Endothelial cell (in vitro differentiated cells): Measurements from ENCODE around the gene RAPGEF1. TPM values are rescaled to one million over a fixed set of nuclear protein-coding genes. Genes with fewer than 3 reads are reported as not detected.

Source experiments
- DNase-seq: peaks from one replicate; pipeline ENCODE4 v3.0.0; 2021; ENCODE audit warnings: low spot score
- H3K27ac Mint-ChIP-seq: one replicate; pipeline ENCODE4 v1.8.0; 2021; ENCODE audit warnings: mixed read lengths, inconsistent platforms; ENCODE audit not compliant: unreplicated experiment
- H3K27me3 Mint-ChIP-seq: one replicate; pipeline ENCODE4 v1.8.0; 2021; ENCODE audit warnings: mild to moderate bottlenecking, moderate library complexity, mixed read lengths, inconsistent platforms; ENCODE audit not compliant: unreplicated experiment
- H3K36me3 Mint-ChIP-seq: one replicate; pipeline ENCODE4 v1.8.0; 2021; ENCODE audit warnings: mild to moderate bottlenecking, low read depth, mixed read lengths, inconsistent platforms; ENCODE audit not compliant: unreplicated experiment
- H3K4me1 Mint-ChIP-seq: one replicate; pipeline ENCODE4 v1.8.0; 2021; ENCODE audit warnings: mild to moderate bottlenecking, mixed read lengths, inconsistent platforms; ENCODE audit not compliant: unreplicated experiment
- H3K4me3 Mint-ChIP-seq: one replicate; pipeline ENCODE4 v1.8.0; 2021; ENCODE audit warnings: mild to moderate bottlenecking, mixed read lengths, inconsistent platforms; ENCODE audit not compliant: unreplicated experiment
- H3K9me3 Mint-ChIP-seq: one replicate; pipeline ENCODE4 v1.8.0; 2021; ENCODE audit warnings: mixed read lengths, inconsistent platforms; ENCODE audit not compliant: unreplicated experiment
- total RNA-seq: library from RNA; stranded (reverse); fragmentation: NEBNext Ultra II Directional; extraction: Animal tissue kit (Norgen Biotek cat#: 25700); gene quantifications from one replicate; pipeline ENCODE4 v1.2.1, GENCODE V29; 2021; ENCODE audit not compliant: unreplicated experiment
- TF ChIP-seq, protein P1 (sequence below): fragments of 200-600 bp; sonication (generic); IDR thresholded peaks from one replicate; pipeline ENCODE4 v1.5.0; 2021; ENCODE audit warnings: antibody characterized with exemption; ENCODE audit not compliant: unreplicated experiment

RAPGEF1 gene
- total RNA-seq, 1 donor from 2014 or later: 226 TPM

DNA sequence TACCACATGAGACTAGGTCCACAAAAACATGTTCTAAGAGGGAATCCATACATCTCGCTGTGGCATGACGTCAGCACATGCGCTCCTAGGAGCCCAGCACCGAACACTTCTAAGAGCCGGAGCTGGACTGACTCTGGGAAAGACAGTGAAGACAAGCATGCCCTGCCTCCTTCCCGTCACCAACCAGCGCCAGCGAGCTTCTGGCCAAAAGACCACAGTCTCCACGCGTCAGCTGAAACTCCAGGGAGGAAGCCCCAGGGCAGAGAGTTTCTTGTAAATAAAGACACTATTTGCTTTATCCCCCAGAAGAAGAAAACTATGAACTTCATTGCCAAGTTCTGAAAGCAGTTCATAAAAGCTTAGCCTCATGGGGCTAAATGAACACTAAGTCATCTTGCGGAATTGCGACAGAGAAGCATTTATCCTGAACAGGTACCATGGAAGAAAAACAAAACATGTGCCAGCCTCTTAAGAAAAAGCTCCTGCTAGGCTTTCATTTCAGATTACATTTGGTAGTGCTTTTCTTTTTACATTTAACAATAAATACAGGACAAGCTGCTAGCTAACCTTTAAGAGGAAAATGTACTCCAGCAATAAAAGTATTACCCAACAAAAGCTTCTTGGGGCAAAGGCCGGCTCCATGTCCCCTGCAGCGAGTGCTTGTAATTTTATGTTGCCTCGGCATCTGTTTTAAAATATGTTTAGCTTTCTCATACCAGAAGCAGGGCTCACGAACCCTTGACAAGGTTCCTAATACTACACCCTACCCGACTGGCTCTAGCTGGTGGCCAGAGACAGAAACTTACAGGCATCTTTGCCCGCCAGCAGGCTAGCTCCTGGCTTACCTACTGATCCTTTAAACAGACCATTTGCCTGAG, 98.0 kb downstream of the RAPGEF1 start:
- Mint-ChIP-seq H3K9me3 (no peaks in the 10 kb centered on the region), H3K27ac (peak overlapping the region; percentile 26)
- TF ChIP-seq, protein P1, sequence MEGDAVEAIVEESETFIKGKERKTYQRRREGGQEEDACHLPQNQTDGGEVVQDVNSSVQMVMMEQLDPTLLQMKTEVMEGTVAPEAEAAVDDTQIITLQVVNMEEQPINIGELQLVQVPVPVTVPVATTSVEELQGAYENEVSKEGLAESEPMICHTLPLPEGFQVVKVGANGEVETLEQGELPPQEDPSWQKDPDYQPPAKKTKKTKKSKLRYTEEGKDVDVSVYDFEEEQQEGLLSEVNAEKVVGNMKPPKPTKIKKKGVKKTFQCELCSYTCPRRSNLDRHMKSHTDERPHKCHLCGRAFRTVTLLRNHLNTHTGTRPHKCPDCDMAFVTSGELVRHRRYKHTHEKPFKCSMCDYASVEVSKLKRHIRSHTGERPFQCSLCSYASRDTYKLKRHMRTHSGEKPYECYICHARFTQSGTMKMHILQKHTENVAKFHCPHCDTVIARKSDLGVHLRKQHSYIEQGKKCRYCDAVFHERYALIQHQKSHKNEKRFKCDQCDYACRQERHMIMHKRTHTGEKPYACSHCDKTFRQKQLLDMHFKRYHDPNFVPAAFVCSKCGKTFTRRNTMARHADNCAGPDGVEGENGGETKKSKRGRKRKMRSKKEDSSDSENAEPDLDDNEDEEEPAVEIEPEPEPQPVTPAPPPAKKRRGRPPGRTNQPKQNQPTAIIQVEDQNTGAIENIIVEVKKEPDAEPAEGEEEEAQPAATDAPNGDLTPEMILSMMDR: no peak

DNA sequence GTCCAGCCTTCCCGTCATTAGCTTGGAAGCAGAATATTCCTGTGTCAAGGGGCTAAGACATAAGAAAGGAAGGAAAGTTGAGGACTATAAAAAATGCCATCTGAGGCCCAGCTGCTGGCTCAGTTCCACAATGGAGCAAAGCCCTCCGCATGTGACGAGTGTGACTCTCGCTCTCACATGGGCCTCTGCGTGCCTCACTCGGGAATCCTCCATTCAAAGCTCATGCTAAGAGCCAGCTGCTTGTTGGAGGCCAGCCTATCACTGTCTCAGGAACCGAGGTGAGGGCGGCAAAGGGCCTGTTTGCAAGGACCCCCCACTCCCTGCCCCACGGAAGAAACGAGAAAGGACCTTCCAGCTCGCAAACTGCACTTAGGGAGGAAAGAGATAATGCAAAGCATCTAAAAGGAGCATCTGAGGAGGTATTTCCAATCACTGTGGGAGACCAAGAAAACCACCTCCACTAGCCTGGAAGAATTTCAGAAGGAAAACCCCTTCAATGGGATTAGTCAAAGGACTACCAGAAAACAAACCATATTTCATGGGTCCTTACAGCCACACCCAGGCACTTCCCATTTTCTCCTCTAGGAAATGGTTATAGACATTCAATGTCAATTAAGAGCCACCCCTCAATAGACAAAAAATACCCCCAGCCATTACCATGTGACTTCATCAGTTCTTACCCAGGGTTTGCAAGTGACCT, 99.3 kb downstream of the RAPGEF1 start:
- peaks cover 53% of the 10 kb centered on the region for H3K36me3 Mint-ChIP-seq
- H3K27ac Mint-ChIP-seq: peak overlapping the region; percentile 26
- no peaks in the 10 kb centered on the region for H3K9me3 Mint-ChIP-seq
- peaks cover 4% of the 10 kb centered on the region for H3K27me3 Mint-ChIP-seq
- TF ChIP-seq, protein P1: no peak
- no peak overlapping the region for H3K4me3 Mint-ChIP-seq
- DNase-seq: no peak
- H3K4me1 Mint-ChIP-seq: peaks cover 43% of the 10 kb centered on the region

More for the DNA sequence above, 98.0 kb downstream of the RAPGEF1 start:
- Mint-ChIP-seq H3K36me3 (peaks cover 55% of the 10 kb centered on the region), H3K4me3 (no peak overlapping the region), H3K27me3 (peaks cover 4% of the 10 kb centered on the region), H3K4me1 (peaks cover 36% of the 10 kb centered on the region)
- no peak for DNase-seq

DNA sequence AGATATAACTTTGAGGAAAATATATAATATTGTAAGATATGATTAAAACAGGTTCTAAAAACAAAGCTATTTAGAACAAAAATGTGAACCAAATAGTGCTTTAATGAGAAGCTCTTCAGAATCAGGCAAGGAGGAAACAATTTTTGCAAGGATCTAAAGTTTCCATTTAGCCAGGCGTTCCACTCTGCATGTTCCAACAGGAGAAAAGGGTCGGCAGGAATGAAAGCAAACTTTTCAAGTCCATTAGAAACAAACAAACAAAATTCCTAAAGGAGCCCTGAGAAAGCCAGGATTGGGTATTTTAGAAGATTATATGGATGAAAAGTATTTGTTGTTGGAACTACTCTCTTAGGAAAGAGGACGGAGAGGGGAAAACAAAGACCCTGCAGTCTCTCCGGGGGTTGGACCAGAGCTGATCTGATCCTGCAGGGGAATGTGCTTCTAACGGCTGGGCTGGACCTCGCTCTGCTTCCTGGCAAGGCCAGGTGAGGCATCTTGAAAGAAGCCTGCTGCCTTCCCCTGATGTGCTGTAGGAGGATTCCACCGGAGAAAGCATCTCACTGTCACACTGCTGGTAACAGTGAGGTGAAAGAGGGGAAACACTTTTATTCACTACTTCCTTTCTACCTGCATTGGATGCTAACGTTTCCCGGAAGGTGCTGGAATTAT, 100.0 kb downstream of the RAPGEF1 start:
- Mint-ChIP-seq H3K27ac (no peak overlapping the region), H3K36me3 (peaks cover 56% of the 10 kb centered on the region), H3K27me3 (peaks cover 3% of the 10 kb centered on the region), H3K9me3 (no peaks in the 10 kb centered on the region), H3K4me3 (no peak overlapping the region), H3K4me1 (peaks cover 46% of the 10 kb centered on the region)
- TF ChIP-seq, protein P1: no peak
- DNase-seq: no peak

- Mint-ChIP-seq H3K36me3 (peaks cover 54% of the 10 kb centered on the region), H3K27ac (peak overlapping the region; percentile 97), H3K4me3 (no peak overlapping the region), H3K4me1 (peaks cover 46% of the 10 kb centered on the region), H3K9me3 (no peaks in the 10 kb centered on the region), H3K27me3 (peaks cover 4% of the 10 kb centered on the region)
- no peak for DNase-seq
- TF ChIP-seq, protein P1: no peak
Measured at GRCh38 chr9:131636593-131636992, 103.3 kb downstream of the RAPGEF1 start.
